Activated CD4-positive, CD25-positive, alpha-beta regulatory T cell treated with anti-CD3 and anti-CD28 coated beads, Interleukin-2, amount 50 U/mL, for 72 hours (primary cell): ENCODE data around the gene OSCP1.

ENCODE experiments used
- DNase-seq: peaks from one replicate; pipeline ENCODE4 v3.0.0; 2021

OSCP1 gene

DNA sequence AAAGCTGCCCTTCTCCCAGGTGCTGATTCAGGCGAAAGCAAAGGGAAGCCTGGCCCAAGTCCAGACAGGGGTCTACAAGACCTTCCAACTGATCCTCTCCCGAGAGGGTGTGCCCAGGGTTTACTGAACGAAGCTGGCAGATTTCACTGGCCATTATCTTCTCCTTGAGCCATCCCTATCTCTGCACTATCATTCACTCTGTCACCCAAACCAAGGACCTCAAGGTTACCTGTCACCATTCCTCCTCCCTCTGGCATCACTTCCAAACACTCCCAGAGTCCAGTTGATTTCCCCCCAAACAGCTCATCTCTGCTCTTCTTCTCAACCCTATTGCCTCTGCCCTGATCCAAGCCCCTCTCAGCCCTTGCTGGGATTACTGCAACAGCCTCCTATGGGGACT, 69.5 kb downstream of the OSCP1 start:
- no peak for DNase-seq

GRCh38 chr1:36380143-36380619, 70.1 kb downstream of the OSCP1 start:
- DNase-seq, result no peak

DNA sequence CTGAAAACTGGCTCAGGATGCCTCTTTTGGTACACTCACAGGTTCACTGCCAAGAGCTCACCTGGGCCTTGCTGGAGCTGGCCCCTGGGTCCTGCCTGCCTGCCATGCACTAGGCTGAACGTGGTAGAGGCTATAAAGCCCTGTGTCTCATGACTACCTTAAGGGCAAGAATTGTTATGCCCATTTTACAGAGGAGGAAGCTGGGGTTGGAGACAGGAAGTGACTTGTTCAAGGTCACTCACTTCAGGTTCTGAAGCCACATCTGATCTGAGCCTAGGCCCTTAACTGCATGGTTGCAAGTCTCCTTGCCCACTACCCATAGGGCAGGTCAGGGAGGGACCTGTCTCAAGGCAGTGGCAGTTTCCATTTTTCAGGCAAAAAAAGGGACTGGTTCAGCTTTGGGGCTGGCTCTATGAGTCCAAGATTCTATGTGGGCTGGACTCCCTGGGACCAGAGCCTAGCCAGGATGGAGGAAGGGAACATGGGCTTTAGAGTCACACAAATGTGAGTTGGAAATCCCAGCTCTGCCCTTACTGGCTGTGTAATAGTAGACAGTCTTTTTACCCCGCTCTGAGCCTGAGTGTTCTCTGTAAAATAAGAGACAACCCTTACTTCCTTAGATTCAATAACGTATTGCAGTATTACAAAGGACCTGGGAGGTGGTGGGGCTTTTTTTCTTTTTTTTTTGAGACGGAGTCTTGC, 72.3 kb downstream of the OSCP1 start:
- DNase-seq, result no peak

DNA sequence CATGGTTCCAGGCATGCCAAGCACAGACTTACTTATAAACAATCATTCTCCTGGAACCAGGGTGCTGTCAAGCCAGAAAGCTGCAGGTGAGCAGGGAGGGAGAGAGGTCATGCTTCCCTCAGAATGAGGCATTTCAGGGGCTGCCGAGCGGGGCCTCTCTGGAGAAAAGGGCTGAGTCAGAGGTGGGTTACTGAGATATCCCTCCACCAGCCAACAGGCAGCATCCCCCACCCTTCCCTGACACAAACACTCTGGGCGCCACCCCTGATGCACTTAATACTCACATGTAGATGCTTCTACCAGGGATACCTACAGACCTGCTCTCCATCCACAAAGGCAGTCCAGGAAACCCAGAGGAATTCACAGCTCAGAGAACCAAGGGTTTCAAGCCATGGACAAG, 77.6 kb downstream of the OSCP1 start:
- DNase-seq, result no peak

GRCh38 chr1:36369061-36369861, 81.0 kb downstream of the OSCP1 start:
- DNase-seq, result peak; percentile 88
